Daoy (cell line): Measurements from ENCODE around the gene CARMIL1. TPM values are rescaled to one million over a fixed set of nuclear protein-coding genes. Genes with fewer than 3 reads are reported as not detected.
A peak's percentile ranks its signal among the peaks of the same experiment; 100 is the strongest.

Experiments
- DNase-seq: peaks from one replicate; pipeline ENCODE4 v3.0.0-alpha.2; 2015; ENCODE audit warnings: low read depth
- total RNA-seq: library from RNA; depleted of rRNA; stranded (reverse); fragments of >200 nt; shearing (Covaris generic); gene quantifications from 2 replicates; pipeline ENCODE4 v1.2.3, GENCODE V29; 2014

Gene CARMIL1
- total RNA-seq, 1 experiment from 2014 or later = 13.4 TPM

DNA sequence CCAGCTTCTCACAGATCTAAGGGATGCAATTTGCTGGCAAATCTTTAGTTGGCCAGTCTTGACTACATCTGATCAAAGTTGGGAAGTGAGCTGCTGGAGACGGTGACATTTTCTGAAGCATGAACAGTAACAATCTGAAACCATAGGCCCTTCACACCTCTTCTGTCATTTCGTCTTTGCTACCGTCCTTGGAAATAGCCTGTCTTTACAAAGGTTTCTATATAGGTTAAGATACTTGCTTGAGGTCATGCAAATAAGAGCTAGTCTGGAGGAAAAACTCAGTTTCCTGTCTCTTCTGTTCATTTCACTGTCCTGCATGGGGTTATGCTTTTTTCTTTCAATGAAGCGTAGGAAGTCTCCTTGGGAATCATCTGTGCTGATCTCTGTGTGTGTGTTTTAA is 55.6 kb downstream of the CARMIL1 start:
- no peak for DNase-seq

DNA sequence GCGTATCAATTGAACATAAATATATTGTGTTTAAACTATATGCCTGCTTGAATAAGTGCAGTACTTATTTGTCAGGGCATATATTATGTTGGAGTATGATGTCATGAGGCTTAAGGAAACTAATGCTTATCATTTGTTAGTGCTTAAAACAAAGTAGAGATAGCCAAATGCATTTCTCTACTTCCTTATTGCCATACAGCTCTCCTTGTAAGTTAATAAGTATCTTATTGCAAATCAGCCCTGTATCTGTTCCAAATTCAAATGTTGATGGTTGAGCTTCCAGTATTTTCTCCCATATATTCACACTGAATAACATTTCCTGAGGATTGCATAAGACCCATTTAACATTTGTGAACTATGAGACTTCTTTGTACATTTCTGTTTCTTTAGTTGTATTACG is 57.8 kb downstream of the CARMIL1 start:
- no peak for DNase-seq

DNA sequence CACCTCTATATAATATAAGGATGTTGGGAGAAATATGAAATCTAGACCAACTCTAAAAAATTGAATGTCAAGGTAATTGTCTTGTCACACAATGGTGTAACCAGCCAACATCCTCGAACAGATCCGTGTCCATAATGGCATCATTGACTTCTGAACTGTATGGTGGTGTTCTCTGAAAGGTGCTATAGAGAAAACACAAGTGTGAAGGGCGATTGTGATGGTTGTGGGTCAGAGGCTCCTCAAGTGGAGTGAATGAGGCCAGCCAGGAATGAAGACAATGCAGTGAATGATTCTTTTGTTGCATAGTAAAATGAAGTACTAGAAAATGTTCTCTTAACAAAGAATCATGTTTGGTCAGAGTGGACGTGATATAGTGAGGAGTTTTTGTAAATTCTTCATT is 58.3 kb downstream of the CARMIL1 start:
- DNase-seq = no peak

- no peak for DNase-seq
Observed at GRCh38 chr6:25340431-25341202, 61.4 kb downstream of the CARMIL1 start.

DNA sequence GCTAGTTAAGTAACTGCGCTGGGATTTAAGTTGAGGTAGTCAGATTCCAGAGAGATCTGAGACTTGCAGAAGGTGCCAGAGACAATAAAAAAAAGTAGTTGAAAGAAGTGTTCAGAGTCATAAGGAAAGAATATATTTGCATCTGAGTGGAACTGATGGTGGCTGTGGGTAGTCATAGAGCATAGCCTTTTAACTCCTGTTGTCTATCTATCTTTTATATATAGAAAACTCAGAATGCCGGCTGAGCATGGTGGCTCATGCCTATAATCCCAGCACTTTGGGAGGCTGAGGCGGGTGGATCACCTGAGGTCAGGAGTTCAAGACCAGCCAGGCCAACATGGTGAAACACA is 62.0 kb downstream of the CARMIL1 start:
- no peak for DNase-seq

DNA sequence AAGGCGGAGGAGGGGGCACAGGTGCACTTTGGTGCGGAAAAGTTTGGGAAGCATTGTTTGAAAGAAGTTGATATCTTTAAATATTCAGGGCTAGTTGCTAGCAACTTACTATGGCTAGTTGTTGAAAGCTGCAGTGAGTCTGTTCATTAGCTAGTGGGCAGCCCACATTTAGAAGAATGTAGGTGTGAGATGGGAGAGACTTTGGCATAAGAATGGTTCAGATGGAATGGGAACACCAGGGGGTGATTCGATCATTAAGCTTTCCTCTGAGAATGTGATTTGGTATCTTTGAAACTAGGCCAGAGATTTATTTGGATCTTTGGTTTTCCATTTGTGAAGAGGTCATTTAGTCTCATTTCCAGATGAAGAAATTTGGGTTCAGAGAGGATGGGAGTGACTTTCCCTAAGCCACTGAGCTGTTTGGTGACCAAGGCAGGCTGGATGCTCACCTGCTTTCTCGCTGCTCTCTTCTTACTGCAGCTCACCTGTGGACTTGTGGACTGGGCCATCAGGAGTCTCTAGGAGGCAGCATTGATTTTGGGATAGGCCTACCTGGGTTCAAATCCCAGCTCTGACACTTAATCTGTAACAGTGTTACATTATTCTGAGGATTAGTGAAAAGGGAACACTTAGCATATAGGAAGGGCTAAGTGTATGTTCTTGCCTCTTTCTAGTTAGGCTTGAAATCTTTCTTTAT is 62.9 kb downstream of the CARMIL1 start:
- no peak for DNase-seq

- DNase-seq = no peak
Observed at GRCh38 chr6:25342802-25343201, 63.6 kb downstream of the CARMIL1 start.

GRCh38 chr6:25343984-25344383 is 64.8 kb downstream of the CARMIL1 start:
- DNase-seq = no peak

GRCh38 chr6:25344827-25345226 is 65.7 kb downstream of the CARMIL1 start:
- no peak for DNase-seq

DNA sequence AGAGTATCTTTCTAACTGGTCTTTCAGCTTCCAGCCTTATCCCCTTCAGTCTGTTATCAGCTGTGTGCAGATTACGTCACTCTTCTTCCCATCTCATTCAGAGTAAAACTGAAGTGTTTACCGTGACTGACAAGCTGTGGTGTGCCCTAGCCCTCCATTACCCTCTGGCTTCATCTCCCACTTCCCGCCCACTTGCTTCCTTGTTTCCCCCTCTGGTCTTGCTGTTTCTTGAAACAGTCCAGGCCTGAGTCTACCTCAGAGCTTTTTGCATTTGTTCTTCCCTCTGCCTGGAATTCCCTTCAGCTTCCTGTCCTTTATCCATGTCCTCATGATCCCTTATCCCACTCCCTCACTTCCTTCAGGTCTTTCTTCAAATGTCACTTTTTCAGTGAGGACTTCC is 66.9 kb downstream of the CARMIL1 start:
- DNase-seq = peak; percentile 17

DNA sequence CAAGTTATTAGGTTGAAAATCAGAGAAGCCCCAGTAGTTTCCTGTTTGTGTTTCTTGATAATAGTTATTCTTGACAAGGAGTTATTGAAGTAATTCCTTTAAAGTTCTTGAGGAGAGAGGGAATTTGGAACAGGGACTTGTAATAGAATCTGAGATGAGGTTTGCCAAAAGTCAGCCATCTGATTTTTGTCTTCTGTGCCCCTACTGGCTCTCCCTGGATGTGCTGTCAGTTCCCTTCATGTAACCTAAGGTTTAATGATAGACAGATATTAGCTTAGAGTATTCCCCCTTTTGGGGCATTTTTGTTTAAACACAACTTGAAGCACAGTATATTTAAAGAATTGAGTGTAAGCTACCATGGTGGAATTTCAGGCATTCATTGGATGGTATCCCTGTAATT is 71.4 kb downstream of the CARMIL1 start:
- no peak for DNase-seq

DNA sequence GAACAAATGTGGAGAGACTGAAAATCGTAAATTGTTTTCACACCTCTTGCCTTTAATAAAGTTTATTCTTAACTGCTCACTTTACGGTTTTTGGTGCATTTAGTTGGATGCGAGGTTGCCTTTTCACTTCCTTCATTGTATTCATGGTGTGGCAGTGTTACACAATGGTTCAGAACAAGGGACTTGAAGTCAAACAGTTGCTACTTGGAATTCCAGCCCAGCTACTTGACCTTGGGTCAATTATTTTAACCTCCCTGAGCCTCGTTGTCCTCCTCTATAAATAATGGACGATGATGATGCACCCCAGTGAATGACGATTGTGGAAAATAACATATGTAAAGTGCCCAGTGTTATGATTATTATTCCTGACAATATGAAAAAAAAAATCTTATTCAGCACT is 72.3 kb downstream of the CARMIL1 start:
- DNase-seq = no peak

GRCh38 chr6:25352285-25352684 is 73.1 kb downstream of the CARMIL1 start:
- DNase-seq = no peak

GRCh38 chr6:25354078-25354932 is 75.1 kb downstream of the CARMIL1 start:
- DNase-seq = no peak

GRCh38 chr6:25359191-25359861 is 80.2 kb downstream of the CARMIL1 start:
- peak; percentile 66 for DNase-seq

DNA sequence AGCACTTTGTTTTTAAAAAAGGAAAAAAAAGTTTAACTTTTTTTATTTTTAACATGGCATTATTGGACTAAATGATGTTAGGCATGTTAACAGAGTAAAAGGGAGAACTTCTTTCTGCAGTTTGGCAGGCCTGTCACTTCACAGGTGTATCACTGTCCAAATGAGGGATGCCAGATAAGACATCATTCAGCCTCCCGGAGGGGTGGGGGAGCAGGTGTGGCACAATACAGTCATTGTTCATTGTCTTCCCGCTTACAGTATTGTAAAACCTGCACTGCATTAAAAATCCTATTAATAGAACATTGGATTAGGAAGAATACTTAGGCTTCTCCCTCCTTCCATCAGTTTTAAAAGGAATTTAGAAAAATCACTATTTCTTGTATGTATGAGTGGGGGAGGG is 80.7 kb downstream of the CARMIL1 start:
- DNase-seq = no peak

- peak; percentile 15 for DNase-seq
Observed at GRCh38 chr6:25360621-25361020, 81.4 kb downstream of the CARMIL1 start.

- no peak for DNase-seq
Observed at GRCh38 chr6:25363427-25363826, 84.3 kb downstream of the CARMIL1 start.

GRCh38 chr6:25365154-25365553 is 86.0 kb downstream of the CARMIL1 start:
- DNase-seq = no peak

- no peak for DNase-seq
Observed at GRCh38 chr6:25366903-25367545, 87.8 kb downstream of the CARMIL1 start.

GRCh38 chr6:25369036-25369432 is 89.9 kb downstream of the CARMIL1 start:
- DNase-seq = no peak
